NOMO-1 (cell line): ENCODE data around the gene RFX2.
"Not testable (repeated sequence)": the region's sequence is repeated elsewhere in the genome, so short reads cannot be mapped to it uniquely, and the experiment has no call there.

ENCODE experiments used
- DNase-seq, 2 experiments: peaks; one replicate each; lab custom pipeline; 2025; ENCODE audit not compliant: unreplicated experiment in 2 of 2; lab: John Stamatoyannopoulos, UW

Gene RFX2

DNA sequence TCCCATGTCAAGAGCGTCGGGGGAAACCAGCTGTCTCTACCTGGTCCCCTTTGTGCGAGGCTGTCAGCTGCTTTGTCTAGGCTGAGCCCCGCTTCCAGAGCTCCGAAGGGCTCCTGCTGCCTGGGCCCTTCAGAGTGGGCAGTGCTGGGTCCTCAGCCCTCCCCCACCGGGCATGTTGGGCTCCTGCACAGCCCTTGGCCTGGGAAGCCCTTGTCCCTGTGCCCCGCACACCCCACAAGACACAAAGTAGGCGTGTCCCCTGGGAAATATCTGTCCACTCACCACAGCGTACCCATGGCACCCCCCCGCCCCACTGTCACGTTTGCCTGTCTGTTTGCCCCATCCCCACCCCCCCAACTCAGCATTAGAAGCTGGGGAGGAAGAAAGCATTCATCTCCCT, 92.7 kb downstream of the RFX2 start:
- DNase-seq, result no peak

DNA sequence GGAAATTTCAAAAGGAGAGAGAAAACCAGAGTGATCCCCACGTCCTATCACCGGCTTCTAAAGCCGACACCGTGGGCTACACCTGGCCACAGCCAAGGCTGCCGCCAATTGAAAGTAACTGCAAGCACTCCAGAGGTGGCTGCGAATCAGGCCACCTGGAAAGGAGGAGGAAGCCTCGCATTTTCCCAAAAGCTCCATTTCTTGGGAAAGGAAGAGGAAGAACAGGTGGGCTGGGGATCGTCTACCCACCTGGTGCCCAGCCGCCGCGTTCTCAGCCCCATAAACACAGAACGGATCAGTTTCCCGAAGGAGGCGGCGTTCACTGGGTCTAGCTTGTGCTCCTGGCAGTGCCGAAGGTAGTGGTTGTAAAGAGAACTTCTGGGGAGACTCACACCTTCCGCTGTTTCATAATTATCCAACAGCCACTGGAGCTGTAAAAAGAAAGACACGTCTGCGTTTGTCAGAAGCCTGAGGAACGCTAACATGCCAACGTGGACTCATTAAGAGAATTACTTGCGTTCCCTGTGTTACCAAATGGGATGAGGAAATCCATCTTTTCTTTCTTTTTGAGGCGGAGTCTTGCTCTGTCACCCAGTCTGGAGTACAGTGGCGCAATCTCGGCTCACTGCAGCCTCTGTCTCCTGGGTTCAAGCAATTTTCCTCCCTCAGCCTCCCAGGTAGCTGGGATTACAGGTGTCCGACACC, 94.3 kb downstream of the RFX2 start:
- DNase-seq, result no peak

DNA sequence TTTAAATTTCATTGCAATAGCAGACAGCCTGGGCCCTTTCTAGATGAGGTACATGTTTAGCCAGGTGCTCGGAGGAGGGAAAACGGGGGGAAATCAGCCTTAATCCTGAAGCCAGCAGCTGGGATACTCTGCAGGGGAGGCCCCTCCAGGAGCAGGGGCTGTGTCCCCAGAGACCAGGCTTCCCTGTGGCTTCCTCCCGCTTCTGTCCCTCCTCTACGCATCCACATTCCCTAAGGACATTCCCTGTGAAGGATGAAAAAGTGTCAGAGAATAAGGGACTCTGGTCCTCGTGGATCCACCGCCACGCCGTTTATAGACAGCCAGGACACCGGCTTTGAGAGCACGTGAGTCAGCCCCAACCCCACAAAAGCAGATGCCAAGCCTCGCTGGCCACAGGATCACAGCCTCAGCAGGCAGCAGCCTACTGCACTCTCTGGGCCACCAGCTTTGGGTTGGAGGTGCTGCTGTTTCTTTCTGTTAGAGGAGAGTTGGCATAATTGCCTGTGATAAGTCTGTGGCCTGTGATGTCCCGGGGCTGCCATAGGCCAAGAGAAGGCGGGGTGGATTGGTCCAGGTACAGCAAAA, 95.7 kb downstream of the RFX2 start:
- no peak for DNase-seq

DNA sequence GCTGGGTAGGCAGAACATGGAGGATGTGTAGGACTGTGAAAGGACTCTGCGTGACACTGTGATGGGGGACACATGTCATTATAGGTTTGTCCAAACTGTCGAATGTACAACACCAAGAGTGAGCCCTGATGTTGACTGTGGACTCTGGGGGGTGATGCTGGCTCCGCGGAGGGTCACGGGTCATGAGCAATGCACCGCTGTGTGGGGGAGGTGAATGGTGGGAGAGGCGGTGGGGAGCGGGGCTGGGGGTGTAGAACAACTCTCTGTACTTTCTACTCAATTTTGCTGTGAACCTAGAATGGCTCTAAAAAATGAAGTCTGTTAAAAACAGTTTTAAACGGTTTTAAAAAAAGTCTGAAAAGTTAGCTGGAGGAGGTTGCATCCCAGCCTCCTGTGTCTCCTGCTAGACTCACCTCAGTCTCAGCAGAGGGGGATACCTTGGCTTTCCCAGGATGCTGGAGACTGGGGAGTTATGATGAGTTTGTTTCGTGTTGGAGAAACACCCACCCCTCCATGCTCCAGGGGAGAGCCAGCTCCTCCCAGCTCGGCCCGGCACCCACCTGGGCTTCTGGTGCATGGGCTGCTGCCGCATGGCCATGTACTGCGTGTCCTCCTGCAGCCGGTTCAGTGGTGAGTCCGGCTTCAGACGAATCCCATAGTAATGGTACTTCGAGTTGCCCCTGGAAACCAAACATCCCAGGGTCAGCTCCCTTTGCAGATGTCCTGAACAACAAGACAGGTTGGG, 97.7 kb downstream of the RFX2 start:
- no peak for DNase-seq

DNA sequence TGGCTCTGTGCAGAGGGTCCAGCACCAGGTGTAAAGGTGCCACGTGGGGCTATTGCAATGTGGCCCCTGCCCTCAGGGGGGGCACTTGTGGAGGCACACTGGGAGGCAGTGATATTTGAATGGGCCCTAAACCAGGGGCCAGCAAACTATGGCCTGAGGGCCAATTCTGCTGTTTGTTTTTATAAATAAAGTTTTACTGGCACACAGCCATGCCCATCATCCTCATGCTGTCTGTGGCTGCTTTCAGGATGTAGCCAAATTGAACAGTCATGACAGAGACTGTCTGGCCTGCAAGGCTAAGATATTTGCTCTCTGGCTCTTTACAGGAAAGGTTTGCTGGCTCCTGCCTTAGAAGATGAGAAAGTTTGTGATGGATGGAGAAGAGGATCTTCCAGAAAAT, 98.5 kb downstream of the RFX2 start:
- no peak for DNase-seq

DNA sequence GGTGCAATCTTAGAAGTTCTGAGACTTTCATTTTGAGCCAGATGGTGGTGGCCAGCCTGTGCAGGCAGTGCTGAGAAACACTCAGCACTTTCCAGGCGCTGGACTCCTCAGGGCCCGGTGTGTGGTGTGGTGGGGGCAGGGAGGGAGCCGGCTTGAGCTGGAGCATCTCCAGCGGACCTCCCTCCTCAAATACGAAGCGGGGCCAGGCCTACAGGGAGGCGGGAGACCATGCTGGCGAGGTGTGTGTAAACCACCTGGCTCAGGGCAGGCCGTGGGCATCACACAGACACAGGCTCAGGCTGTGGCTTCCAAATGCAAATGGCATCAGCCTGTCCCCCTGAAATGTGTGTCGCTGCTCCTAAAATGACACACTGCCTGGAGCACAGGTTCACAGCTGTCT, 99.1 kb downstream of the RFX2 start:
- no peak for DNase-seq

DNA sequence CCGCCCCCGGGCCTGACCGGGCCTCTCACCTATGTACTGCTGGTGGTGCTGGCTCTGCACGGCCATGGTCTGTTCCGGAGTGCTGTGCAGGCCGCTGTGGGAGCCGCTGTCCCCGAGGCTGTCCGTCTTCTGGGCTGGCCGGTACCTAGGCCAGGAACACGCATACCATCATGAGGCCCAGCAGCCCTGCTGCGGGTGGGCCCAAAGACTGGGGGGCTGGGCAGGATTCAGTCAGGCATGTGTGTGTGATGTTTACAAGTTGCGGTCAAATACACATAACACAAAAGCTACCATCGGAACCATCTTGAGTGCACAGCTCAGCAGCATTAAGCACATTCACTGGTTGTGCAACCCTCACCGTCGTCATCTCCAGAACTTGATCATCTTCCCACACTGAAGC, 100.2 kb downstream of the RFX2 start:
- no peak for DNase-seq

DNA sequence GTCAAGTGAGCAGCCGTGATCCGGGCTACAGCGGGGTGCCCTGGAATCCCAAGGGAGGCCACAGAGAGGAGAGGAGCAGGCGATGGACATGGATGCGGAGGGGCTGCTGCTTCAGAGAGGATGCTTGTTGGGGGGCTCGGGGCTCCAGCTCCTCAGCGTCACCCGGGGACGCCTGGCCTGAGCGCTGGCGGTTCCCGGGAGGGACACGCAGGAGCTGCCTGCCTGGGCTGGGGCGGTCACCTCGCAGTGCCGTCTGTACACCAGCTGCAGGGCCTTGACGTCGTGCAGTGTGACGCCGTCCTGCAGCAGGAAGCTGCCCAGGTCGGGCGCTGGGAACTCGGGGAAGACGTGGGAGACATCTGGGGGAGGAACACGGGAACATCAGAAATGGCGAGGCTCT, 102.4 kb downstream of the RFX2 start:
- no peak for DNase-seq

DNA sequence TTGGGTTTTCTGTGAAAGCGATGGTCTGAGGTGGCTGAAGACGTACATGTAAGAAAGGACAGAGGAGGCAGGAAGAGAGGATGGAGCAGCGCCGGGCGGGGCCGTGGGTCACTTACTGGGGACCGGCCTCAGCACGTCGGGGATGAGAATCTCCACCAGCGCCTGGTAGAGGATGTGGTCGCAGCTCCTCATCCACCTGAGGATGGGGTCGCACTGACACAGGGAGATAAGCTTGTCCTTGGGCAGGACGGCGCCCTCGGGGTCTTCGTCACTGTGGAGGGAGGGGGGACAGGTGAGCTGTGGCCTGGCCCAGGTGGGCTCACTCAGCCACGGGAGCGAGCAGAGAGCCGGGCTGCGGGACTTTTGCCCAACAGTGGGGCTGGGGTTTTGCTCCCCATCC, 103.4 kb downstream of the RFX2 start:
- DNase-seq, result no peak

DNA sequence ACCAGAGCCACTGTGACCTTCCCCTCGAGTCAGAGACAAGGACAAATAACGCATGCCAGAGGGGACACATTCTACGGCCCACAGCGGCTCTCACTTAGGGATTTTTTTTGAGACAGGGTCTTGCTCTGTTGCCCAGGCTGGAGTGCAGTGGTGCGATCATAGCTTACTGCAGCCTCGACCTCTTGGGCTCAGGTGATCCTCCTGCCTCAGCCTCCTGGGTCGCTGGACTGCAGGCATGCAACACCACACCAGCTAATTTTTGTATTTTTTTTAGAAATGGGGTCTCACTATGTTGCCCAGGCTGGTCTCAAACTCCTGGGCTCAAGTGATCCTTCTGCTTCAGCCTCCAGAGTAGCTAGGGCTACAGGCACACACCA, 104.2 kb downstream of the RFX2 start:
- DNase-seq, result not testable (repeated sequence)

DNA sequence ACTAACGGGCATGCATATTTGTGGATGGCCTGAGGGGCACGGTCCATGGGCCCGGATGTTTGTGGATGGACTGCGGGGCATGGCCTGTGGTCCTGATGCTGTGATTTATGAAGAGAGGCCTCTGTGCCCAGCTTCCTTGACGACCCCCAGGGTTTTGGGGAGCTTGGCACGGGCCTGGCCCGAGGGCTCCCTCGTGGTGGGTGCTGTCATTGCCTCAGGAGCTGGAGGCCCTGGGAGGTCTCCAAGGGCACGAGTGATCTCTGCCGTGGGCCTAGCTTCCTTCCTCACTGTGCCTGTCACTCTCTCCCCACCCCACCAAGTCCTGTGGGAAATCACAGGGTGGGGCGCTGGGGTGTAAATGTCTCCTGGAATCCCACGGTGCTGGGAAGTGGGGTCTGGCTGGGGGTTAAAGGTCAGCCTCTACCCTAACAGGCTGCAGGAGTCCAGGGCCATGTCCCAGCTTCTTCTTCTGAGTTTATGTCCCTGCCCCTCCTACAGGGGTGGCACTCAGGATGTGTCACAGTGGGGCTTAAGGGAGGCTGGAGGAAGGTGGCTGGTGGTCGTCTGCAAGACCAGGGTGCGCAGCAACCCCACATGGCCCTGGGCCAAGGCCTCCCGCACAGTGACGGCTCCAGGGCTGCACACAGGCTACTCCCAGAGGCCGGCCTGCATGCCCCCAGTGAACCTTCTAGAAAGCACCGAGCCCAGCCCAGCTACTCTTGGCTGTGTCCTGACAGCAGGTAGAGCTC, 104.8 kb downstream of the RFX2 start:
- no peak for DNase-seq

DNA sequence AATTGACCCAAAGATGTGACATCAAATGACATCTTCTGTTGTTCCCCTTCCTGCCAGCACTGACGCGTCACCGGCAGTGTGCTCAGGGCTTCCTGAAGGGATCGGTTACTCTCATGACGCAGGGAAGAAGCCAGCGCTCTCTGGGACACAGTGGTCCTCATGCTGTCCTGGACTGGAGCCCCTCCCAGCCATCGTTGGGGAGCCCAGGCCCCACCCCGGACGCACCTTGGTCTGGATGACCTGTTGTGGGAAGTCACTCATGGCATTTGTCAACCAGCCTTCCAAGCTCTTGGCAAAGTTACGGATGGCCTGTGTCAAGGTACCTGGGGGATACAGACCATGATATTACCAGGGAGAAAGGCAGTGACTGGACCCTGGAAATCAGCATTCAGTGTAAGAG, 106.3 kb downstream of the RFX2 start:
- DNase-seq, result no peak

DNA sequence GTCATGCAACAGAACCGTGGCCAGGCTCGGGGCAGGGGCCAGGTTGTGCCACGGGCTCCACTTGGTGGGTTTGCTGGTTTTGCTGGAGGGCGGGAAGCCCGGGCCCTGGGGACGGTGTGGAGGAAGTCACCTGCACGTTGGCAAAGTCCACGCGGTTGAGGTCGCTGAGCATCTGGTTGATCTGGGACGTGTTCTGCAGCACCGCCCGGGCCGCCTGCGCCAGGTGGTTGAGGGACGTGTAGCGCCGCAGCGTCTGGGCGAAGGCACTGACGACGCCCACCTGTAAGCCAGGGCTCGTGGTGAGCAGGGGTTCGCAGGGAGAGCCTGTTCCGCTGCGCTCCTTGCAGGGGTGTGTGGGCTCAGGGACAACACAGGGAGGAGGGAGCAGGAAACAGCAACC, 107.7 kb downstream of the RFX2 start:
- no peak for DNase-seq

DNA sequence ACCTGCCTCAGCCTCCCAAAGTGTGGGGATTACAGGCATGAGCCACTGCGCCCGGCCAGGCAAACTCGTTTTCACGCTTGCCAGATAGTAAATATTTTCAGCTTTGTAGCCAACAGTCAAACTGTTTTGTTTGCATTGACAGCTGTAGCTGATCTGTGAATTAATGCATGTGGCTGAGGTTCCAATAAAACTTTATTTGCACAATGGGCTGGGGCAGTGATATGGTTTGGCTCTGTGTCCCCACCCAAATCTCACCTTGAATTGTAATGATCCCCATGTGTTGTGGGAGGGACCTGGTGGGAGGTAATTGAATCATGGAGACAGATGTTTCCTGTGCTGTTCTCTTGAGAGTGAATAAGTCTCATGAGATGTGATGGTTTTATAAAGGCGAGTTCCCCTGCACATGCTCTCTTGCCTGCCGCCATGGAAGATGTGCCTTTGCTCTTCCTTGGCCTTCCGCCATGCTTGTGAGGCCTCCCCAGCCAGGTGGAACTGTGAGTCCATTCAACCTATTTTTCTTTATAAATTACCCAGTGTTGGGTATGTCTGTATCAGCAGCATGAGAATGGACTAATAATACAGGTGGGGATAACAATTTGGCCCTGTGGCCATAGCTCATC, 110.0 kb downstream of the RFX2 start:
- DNase-seq, result no peak

DNA sequence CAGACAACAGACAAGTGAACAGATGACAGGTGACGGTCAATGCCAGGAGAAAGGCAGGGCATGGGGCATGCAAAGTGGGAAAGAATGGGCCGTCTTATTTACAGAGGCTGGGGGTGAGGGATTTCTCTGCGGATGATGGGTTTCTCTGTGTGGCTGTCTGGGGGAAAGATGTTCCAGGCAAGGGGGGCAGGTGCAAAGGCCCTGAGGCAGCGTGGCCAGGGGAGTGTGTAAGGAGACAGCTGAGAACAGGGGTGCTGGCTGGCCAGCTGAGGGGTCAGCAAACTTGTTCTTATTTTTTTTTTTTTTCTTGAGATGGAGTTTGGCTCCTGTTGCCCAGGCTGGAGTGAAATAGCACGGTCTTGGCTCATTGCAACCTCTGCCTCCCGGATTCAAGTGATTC, 110.6 kb downstream of the RFX2 start:
- no peak for DNase-seq

DNA sequence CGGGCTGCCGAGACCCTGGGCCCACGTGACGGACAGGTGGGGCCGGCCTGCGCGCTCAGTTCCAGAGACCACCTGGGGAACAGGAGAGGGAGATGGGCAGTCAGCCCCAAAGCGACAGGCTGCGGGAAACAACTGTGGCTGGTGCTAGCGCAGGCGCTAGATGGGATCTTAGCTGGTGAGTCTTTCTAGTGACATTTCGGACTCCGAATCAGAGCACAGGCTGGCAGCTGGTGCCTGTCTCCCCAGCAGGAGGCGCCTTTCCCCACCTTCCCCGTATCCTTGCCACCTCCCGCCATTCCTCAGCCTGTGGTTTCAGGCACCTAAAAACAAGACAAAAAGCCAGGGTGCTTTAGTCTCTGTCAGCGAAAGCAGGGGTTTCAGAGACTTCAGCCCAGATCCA, 112.9 kb downstream of the RFX2 start:
- DNase-seq, result no peak

DNA sequence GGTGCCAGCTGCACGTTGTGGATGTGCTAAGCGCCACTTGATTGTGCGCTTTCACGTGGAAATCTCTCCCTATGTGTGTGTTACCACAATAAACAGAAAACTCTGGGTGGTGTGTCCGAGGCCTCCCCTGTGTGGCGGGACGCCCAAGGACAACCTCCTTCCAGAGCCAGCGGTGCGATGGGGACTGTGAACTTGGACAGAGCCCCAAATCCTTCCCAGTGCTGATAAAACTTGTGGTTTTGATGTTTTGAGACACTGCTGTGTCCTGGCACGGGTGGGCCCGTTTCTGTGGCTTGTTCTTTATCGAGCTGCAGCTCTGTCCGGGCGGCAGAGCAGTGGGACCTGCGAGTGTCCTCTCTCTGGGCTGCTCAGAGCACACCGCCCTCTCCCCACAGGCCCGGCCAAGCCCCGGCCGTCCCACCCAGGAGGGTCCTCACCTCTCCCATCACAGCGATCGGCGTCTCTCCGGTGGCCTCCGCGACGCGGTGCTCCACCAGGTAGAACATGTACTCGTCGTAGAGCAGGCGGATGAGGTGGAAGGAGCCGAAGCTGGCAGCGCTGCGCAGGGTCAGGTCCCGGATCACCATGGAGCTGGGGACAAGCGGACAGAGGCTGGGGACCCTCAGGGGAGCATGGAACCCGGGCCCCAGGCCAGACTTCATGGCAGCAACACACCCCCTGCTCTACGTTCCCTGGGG, 113.5 kb downstream of the RFX2 start:
- DNase-seq, result no peak

DNA sequence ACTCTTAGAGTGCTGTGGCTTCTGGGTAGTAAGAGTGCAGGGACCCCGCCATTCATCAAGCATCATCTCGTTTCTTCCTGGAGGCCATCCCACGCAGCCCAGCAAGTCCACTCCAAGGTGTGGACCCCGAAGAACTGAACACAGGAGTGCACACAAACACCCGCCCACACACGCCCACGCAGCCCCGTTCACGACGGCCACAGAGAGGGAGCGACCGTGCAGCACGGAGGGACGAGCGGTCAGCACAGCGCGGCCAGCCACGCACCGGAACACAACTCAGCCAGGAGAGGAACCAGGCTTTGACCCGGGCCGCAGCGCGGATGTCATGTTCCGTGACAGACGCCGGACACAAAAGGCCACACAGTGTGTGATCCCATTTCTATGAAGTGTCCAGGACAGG, 114.2 kb downstream of the RFX2 start:
- DNase-seq, result no peak

DNA sequence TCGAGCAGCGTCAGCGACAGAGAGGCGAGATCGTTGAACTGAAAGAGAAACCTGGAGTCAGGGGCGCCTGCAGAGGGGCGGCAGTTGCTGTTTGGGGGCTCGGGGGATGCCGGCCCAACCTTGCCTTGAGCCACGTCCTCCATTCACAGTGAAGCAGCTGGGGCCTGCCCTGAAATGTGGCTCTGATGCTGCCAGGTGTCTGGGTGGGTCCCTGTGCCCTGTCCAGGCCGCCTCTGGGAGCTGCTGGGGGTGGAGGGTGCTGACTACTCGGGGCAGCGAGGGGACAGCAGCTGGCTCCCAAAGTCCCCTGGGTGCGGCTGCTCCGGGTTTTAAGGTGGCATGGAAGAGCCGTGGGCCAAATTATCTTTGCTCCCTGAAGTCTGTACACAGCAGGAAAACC, 114.7 kb downstream of the RFX2 start:
- DNase-seq, result no peak

DNA sequence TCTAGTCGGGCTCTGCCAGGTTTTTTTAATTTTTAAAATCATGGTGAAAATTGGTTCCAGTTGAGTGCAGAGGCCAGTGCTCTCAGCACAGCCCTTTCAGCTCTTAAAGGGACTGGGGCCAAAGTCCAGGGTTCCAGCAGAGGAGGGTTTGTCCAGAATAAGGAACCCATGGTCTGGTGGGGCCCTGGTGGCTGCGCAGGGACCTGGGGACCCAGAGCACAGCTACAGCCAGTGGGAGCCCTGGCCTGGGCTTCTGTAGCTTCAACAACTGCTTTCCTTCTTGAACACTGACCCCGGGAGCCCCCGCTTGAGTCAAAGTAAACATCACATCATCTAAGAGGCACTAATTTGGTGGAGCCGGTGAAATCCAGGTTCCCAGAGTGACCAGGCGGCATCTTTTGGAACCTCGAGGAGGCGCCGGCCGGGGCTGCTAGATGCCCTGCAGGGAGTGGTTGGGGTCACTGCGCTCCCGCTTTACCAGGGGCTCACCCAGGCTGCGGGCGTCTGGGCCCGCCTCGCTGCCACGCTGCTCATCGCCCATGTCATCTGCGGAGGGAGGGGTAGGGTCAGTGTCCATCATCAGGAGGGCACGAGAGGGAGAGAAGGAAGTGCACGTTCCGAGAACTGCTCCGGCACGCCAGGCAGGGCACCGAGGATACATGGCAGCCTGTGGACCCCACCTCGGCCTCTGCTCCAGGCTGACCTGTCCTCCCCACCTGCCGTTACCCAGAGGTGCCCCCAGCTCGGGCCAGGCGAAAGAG, 115.7 kb downstream of the RFX2 start:
- DNase-seq, result no peak
